ENCODE measurements around the gene CAND1. TPM values are rescaled to one million over a fixed set of nuclear protein-coding genes. Genes with fewer than 3 reads are reported as not detected.
A peak's percentile ranks its signal among the peaks of the same experiment; 100 is the strongest.

The CAND1 gene
- total and polyA plus RNA-seq, 8 donors: 117 to 188 (median 175) TPM

- H3K9me3 ChIP-seq: no peaks in the 10 kb centered on the region
- TF ChIP-seq CTCF (IDR thresholded peaks at IDR 0.05): no peak
Measured at GRCh38 chr12:67237231-67237630, 31.9 kb upstream of the CAND1 start.

GRCh38 chr12:67239061-67239460 lies 30.1 kb upstream of the CAND1 start:
- Histone ChIP-seq H3K36me3 (no peaks in the 10 kb centered on the region), H3K27me3 (no peaks in the 10 kb centered on the region), H3K4me1 (no peaks in the 10 kb centered on the region), H3K4me3 (no peak overlapping the region), H3K9me3 (no peaks in the 10 kb centered on the region), H3K27ac (no peak overlapping the region)
- TF ChIP-seq CTCF (IDR thresholded peaks at IDR 0.05): no peak
- intact Hi-C loops (cut with DNase I): no loop called here
- ATAC-seq: no peak
- no peak for DNase-seq

More at GRCh38 chr12:67237231-67237630, 31.9 kb upstream of the CAND1 start:
- Histone ChIP-seq H3K4me1 (no peaks in the 10 kb centered on the region), H3K27me3 (no peaks in the 10 kb centered on the region), H3K4me3 (no peak overlapping the region), H3K36me3 (no peaks in the 10 kb centered on the region), H3K27ac (no peak overlapping the region)
- DNase-seq (no peak), ATAC-seq (no peak)
- intact Hi-C loops (cut with DNase I): no loop called here

GRCh38 chr12:67241482-67241881 lies 27.7 kb upstream of the CAND1 start:
- no peaks in the 10 kb centered on the region for H3K36me3 ChIP-seq
- no peak for TF ChIP-seq CTCF (IDR thresholded peaks at IDR 0.05)
- no peak overlapping the region for H3K27ac ChIP-seq
- H3K9me3 ChIP-seq: no peaks in the 10 kb centered on the region
- DNase-seq (no peak), ATAC-seq (no peak)
- H3K4me3 ChIP-seq: no peak overlapping the region
- H3K27me3 ChIP-seq: no peaks in the 10 kb centered on the region
- intact Hi-C loops (cut with DNase I): no loop called here
- no peaks in the 10 kb centered on the region for H3K4me1 ChIP-seq

- no peaks in the 10 kb centered on the region for H3K4me1 ChIP-seq
- no peak for TF ChIP-seq CTCF (IDR thresholded peaks at IDR 0.05)
- H3K27ac ChIP-seq: no peak overlapping the region
- H3K9me3 ChIP-seq: no peaks in the 10 kb centered on the region
- intact Hi-C loops (cut with DNase I): no loop called here
- no peaks in the 10 kb centered on the region for H3K36me3 ChIP-seq
- H3K4me3 ChIP-seq: no peak overlapping the region
- peak; percentile 71 for ATAC-seq
- no peak for DNase-seq
- H3K27me3 ChIP-seq: no peaks in the 10 kb centered on the region
Measured at GRCh38 chr12:67243260-67243659, 25.9 kb upstream of the CAND1 start.

DNA sequence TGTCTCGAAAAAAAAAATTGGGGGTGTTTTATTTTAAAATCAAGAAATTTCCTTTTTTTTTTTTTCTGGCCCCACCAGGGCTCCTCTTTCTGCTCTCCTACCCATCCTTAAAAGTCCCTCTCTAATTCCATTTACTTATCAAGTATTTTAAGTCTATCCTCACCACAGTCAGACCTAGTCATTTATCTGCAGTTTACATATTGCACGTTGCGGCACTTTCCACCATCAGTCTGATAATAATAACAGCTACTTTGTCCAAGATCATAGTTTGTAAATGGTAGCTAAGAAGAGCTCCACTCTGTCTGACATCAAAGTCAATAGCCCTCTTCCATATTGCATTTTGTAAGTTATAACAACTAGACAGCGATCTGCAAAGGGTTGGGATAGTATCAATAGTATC lies 23.6 kb upstream of the CAND1 start:
- H3K4me1 ChIP-seq: no peaks in the 10 kb centered on the region
- H3K36me3 ChIP-seq: no peaks in the 10 kb centered on the region
- no peak overlapping the region for H3K4me3 ChIP-seq
- no peak for TF ChIP-seq CTCF (IDR thresholded peaks at IDR 0.05)
- DNase-seq (no peak), ATAC-seq (no peak)
- H3K27me3 ChIP-seq: no peaks in the 10 kb centered on the region
- no peaks in the 10 kb centered on the region for H3K9me3 ChIP-seq
- no peak overlapping the region for H3K27ac ChIP-seq
- intact Hi-C loops (cut with DNase I): no loop called here
